Small intestine (tissue), 7 donors: Measurements from ENCODE around the gene DIP2B. TPM values are rescaled to one million over a fixed set of nuclear protein-coding genes. Genes with fewer than 3 reads are reported as not detected.
"Not testable (repeated sequence)": the region's sequence is repeated elsewhere in the genome, so short reads cannot be mapped to it uniquely, and the experiment has no call there.

Experiments
- DNase-seq, 2 donors: peaks; one replicate each; pipeline versions ENCODE4 v3.0.0 to v3.0.0-alpha.2; 2013
- FAIRE-seq: peaks from 2 replicates; lab custom pipeline; 2012; peaks lifted over from hg19 to GRCh38; lab: Jason Lieb, UNC
- H3K27ac ChIP-seq, 3 donors: one replicate each; pipeline ENCODE4 v1.5.1; 2013; ENCODE audit warnings: low read length in 2 of 3, mild to moderate bottlenecking in 2 of 3, control low read depth in 1 of 3, inconsistent platforms in 1 of 3, low read depth in 1 of 3, moderate library complexity in 1 of 3
- H3K27me3 ChIP-seq, 3 donors: one replicate each; pipeline ENCODE4 v1.6.1; 2013; ENCODE audit warnings: low read length in 3 of 3, inconsistent platforms in 1 of 3; ENCODE audit not compliant: control insufficient read depth in 3 of 3, insufficient read depth in 3 of 3
- H3K36me3 ChIP-seq, 3 donors: one replicate each; pipeline ENCODE4 v1.6.1; 2013; ENCODE audit warnings: low read length in 3 of 3, inconsistent platforms in 1 of 3, low read depth in 1 of 3, mild to moderate bottlenecking in 1 of 3, moderate library complexity in 1 of 3; ENCODE audit not compliant: control insufficient read depth in 3 of 3, insufficient read depth in 2 of 3
- H3K4me1 ChIP-seq, 3 donors: one replicate each; pipeline ENCODE4 v1.6.1; 2013; ENCODE audit warnings: low read length in 2 of 3, inconsistent platforms in 1 of 3, low read depth in 1 of 3, mild to moderate bottlenecking in 1 of 3, moderate library complexity in 1 of 3; ENCODE audit not compliant: control insufficient read depth in 3 of 3, insufficient read depth in 2 of 3
- H3K4me3 ChIP-seq, 3 donors: one replicate each; pipeline ENCODE4 v1.5.1; 2013; ENCODE audit warnings: low read length in 3 of 3, control low read depth in 1 of 3, inconsistent platforms in 1 of 3, low read depth in 1 of 3, mild to moderate bottlenecking in 1 of 3, moderate library complexity in 1 of 3
- H3K9me3 ChIP-seq, 2 donors: one replicate each; pipeline ENCODE4 v1.6.1; 2013; ENCODE audit warnings: low read depth in 1 of 2, low read length in 1 of 2; ENCODE audit not compliant: control insufficient read depth in 2 of 2, insufficient read depth in 1 of 2
- WGBS, 3 donors: extraction: QIAGEN DNeasy Blood & Tissue Kit; methylation state at CpG; one replicate each; pipeline ENCODE4 v1.1.7; 2013; 5-methylcytosine and 5-hydroxymethylcytosine counted together
- polyA plus RNA-seq, 4 donors: library from polyadenylated mRNA; stranded (reverse) in 3 of 4; unstranded in 1 of 4; fragments of 200-250 nt in 3 of 4; fragments of 120-200 nt in 1 of 4; gene quantifications; one replicate each; pipeline versions ENCODE4 v1.2.1 to v1.2.3, GENCODE V29; 2013
- donor health status: healthy with polysubstance abuse.
- donor health status: control.
- donor health status: control.
- donor health status: Bipolar disorder and iron deficiency.
- donor health status: healthy.

DIP2B gene
- polyA plus RNA-seq, 4 donors = 6.3 to 18.1 (median 6.9) TPM

GRCh38 chr12:50514526-50515276, 9.9 kb downstream of the DIP2B start:
- 66 to 68% (median 68%) methylated on average over 4 of the region's 4 CpGs for WGBS, 3 donors
- Histone ChIP-seq H3K4me3 (no peak overlapping the region), H3K36me3 (no peaks in the 10 kb centered on the region), H3K27ac (no peak overlapping the region), H3K9me3 (no peaks in the 10 kb centered on the region), H3K27me3 (no peaks in the 10 kb centered on the region), H3K4me1 (peaks cover 0 to 15% (median 7%) of the 10 kb centered on the region in 3 donors)
- no peak for DNase-seq
- no peak for FAIRE-seq

DNA sequence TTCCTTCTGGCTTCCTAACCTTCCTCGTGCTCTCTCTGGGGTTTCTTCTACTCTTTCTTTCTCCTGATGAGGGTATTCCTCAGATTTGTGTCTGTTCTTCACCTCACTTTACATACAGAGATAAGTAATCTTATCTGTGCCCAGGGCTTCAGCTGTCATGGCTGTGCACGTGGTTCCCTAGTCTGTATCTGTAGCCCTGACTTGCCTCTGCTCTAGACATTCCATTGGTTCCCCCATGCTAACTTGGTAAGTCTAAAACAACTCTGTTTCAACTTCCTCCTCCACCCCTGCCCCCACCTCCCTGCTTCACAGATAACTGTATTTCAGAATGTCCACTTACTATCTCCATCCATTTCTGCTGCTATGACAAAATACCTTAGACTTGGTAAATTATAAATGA, 10.8 kb downstream of the DIP2B start:
- DNase-seq (no peak), FAIRE-seq (no peak)
- WGBS, 3 donors = 65 to 69% (median 68%) methylated on average over 2 of the region's 2 CpGs
- H3K4me3 ChIP-seq = no peak overlapping the region
- peaks cover 0 to 15% (median 0%) of the 10 kb centered on the region in 3 donors for H3K4me1 ChIP-seq
- no peak overlapping the region for H3K27ac ChIP-seq
- no peaks in the 10 kb centered on the region for H3K27me3 ChIP-seq
- H3K36me3 ChIP-seq = no peaks in the 10 kb centered on the region
- no peaks in the 10 kb centered on the region for H3K9me3 ChIP-seq

GRCh38 chr12:50517421-50518048, 12.8 kb downstream of the DIP2B start:
- WGBS, 3 donors = 24 to 54% (median 43%) methylated on average over 3 of the region's 3 CpGs
- Histone ChIP-seq H3K36me3 (peaks cover 0 to 5% (median 0%) of the 10 kb centered on the region in 3 donors), H3K27ac (peak overlapping the region; percentile 3 to 38 (median 8)), H3K9me3 (no peaks in the 10 kb centered on the region), H3K4me1 (peaks cover 0 to 15% (median 0%) of the 10 kb centered on the region in 3 donors), H3K27me3 (no peaks in the 10 kb centered on the region), H3K4me3 (no peak overlapping the region)
- no peak for FAIRE-seq
- DNase-seq = no peak

DNA sequence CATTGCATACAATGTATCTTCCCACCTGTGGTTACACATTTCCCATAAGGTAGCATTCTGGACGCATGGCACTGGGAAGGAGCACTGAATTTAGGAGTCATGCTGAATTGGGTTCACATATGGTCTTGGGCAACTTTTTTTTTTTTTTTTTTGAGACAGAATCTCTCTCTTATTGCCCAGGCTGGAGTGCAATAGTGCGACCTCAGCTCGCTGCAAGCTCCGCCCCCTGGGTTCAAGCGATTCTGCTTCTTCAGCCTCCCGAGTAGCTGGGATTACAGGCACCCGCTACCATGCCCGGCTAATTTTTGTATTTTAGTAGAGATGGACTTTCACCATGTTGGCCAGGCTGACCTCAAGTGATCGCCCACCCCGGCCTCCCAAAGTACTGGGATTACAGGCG, 13.3 kb downstream of the DIP2B start:
- Histone ChIP-seq H3K4me3 (no peak overlapping the region), H3K4me1 (peaks cover 0 to 12% (median 0%) of the 10 kb centered on the region in 3 donors), H3K36me3 (peaks cover 0 to 5% (median 0%) of the 10 kb centered on the region in 3 donors), H3K27ac (peak overlapping the region in 1 of 3 donors; percentile 38), H3K9me3 (no peaks in the 10 kb centered on the region), H3K27me3 (no peaks in the 10 kb centered on the region)
- FAIRE-seq (no peak), DNase-seq (no peak)
- 85 to 90% (median 89%) methylated on average over 11 of the region's 11 CpGs for WGBS, 3 donors

- 74 to 92% (median 81%) methylated on average over 1 of the region's 1 CpG for WGBS, 3 donors
Measured at GRCh38 chr12:50519353-50519752, 14.6 kb downstream of the DIP2B start.

GRCh38 chr12:50520416-50521207, 15.8 kb downstream of the DIP2B start:
- Histone ChIP-seq H3K36me3 (peaks cover 0 to 11% (median 0%) of the 10 kb centered on the region in 3 donors), H3K4me3 (no peak overlapping the region), H3K27me3 (no peaks in the 10 kb centered on the region), H3K9me3 (no peaks in the 10 kb centered on the region), H3K4me1 (peaks cover 0 to 7% (median 1%) of the 10 kb centered on the region in 3 donors), H3K27ac (no peak overlapping the region)
- 72 to 89% (median 86%) methylated on average over 8 of the region's 8 CpGs for WGBS, 3 donors
- no peak for DNase-seq
- no peak for FAIRE-seq

More at GRCh38 chr12:50519353-50519752, 14.6 kb downstream of the DIP2B start:
- Histone ChIP-seq H3K27me3 (no peaks in the 10 kb centered on the region), H3K4me1 (peaks cover 0 to 12% (median 0%) of the 10 kb centered on the region in 3 donors), H3K9me3 (no peaks in the 10 kb centered on the region), H3K36me3 (peaks cover 0 to 6% (median 0%) of the 10 kb centered on the region in 3 donors), H3K27ac (peak overlapping the region in 1 of 3 donors; percentile 14), H3K4me3 (no peak overlapping the region)
- DNase-seq (no peak), FAIRE-seq (no peak)

- not testable (repeated sequence) for FAIRE-seq, H3K4me3 ChIP-seq, H3K27ac ChIP-seq, H3K9me3 ChIP-seq, H3K27me3 ChIP-seq, DNase-seq
- WGBS, 3 donors = 97% methylated on average over 4 of the region's 4 CpGs
- H3K4me1 ChIP-seq = peaks cover 0 to 12% (median 7%) of the 10 kb centered on the region in 3 donors
- peaks cover 0 to 11% (median 0%) of the 10 kb centered on the region in 3 donors for H3K36me3 ChIP-seq
Measured at GRCh38 chr12:50521781-50522180, 17.0 kb downstream of the DIP2B start.

DNA sequence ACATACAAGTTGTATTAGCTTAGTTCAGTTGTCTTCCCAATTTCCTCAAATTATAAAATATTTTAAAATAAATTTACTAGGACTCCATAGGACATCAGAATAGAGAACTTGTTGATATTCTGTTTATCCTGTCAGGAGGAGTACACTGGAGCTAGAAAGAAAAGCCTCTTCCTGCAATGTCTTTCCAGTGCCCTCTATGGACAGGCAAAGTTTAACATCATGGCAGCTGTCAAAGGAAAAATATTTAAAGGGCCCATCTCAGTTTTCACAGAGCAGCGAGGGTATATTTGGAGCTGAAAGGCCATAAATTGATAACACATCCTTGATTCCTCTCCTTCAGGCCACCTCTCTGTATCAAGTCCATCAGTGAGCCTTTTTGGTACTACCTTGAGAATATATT, 19.0 kb downstream of the DIP2B start:
- no peak for FAIRE-seq
- H3K4me1 ChIP-seq = peaks cover 0 to 12% (median 0%) of the 10 kb centered on the region in 3 donors
- WGBS, 3 donors = 81 to 88% (median 86%) methylated on average over 1 of the region's 1 CpG

More for the DNA sequence above, 19.0 kb downstream of the DIP2B start:
- H3K9me3 ChIP-seq = no peaks in the 10 kb centered on the region
- no peak overlapping the region for H3K27ac ChIP-seq
- peaks cover 0 to 11% (median 0%) of the 10 kb centered on the region in 3 donors for H3K36me3 ChIP-seq
- no peak for DNase-seq
- H3K27me3 ChIP-seq = no peaks in the 10 kb centered on the region
- H3K4me3 ChIP-seq = no peak overlapping the region
